ENCODE data around the gene EHD2. TPM values are rescaled to one million over a fixed set of nuclear protein-coding genes. Genes with fewer than 3 reads are reported as not detected.

Gene EHD2
- total and polyA plus RNA-seq, 2 of the 4 experiments (the other 2 are of a cell fraction) = 35.3 to 181 TPM

DNA sequence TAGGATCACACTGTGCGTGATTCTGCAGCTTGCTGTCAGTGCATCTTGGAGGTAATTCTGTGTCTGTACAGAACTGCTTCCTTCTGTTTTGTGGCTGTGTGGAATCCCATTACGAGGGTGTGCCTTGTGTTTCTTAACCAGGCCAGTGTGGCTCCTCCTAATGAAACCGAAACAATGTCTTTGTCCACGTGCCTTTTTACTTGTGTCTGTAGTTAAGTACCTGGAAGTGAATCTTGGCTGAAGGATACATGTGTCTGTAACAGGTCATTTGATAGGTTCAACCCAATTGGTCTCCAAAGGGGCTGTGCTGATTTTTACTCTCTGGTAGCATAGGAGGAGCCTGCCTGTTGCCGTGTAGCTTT is 45.2 kb downstream of the EHD2 start:
- intact Hi-C loops (cut with micrococcal nuclease) = no loop called here

More for the DNA sequence above, 45.2 kb downstream of the EHD2 start:
- in situ Hi-C loops (cut with MboI; ENCODE audit: low sequenced_read_pairs) (no loop called here), dilution Hi-C loops (cut with HindIII; ENCODE audit: low sequenced_read_pairs, unreplicated experiment) (no loop called here)
- no peak overlapping the region for H4K5ac ChIP-seq (ENCODE audit: low read depth, low read length)
- CTCF ChIA-PET = no interaction called here
- H2BK120ac ChIP-seq (ENCODE audit: low read depth, low read length) = no peak overlapping the region
- no peaks in the 10 kb centered on the region; a peak in 1 of 4 replicates for H3K79me1 ChIP-seq (ENCODE audit: low read depth in 1 of 2, low read length in 2 of 2)
- no TSS peak for BruUV-seq (replicated peaks)
- H3K4me3 ChIP-seq (ENCODE audit: insufficient read depth, low read depth, low read length) = no peak overlapping the region
- POLR2A ChIA-PET (ENCODE audit: unreplicated experiment) = no interaction called here
- no peak for DNase-seq
- no peak for TF ChIP-seq RFX5 (IDR thresholded peaks at IDR 0.05; ENCODE audit: low read depth, low read length)
- no peak for TF ChIP-seq CTCF (conservative IDR thresholded peaks at IDR 0.05; ENCODE audit: low read depth, low read length)
- no peak for TF ChIP-seq RCOR1 (IDR thresholded peaks at IDR 0.05; ENCODE audit: insufficient replicate concordance, low read length)
- no peak for TF ChIP-seq CEBPB (IDR thresholded peaks at IDR 0.05; ENCODE audit: low read depth, low read length)
- TF ChIP-seq NFE2L2 (IDR thresholded peaks at IDR 0.05; ENCODE audit: low read depth, low read length) = no peak
- no peak for TF ChIP-seq POLR2A (IDR thresholded peaks at IDR 0.05; ENCODE audit: low read depth, low read length)
- TF ChIP-seq SMC3 (IDR thresholded peaks at IDR 0.05; ENCODE audit: low read depth, low read length) = no peak
- no peak for TF ChIP-seq MXI1 (IDR thresholded peaks at IDR 0.05; ENCODE audit: borderline replicate concordance, low read depth, low read length)
- no peak for TF ChIP-seq FOS (IDR thresholded peaks at IDR 0.05; ENCODE audit: low read depth, low read length)
- TF ChIP-seq USF2 (IDR thresholded peaks at IDR 0.05; ENCODE audit: low read depth, low read length) = no peak
- H4K91ac ChIP-seq (ENCODE audit: insufficient read depth, low read depth, low read length) = no peak overlapping the region
- H2AK9ac ChIP-seq (replicated peaks; ENCODE audit: low read depth, low read length, poor library complexity) = no peak overlapping the region
- H2AFZ ChIP-seq (replicated peaks; ENCODE audit: low read length, poor library complexity) = no peak overlapping the region
- H3K9ac ChIP-seq (ENCODE audit: low read depth, low read length) = no peak overlapping the region
- WGBS, 2 experiments (ENCODE audit: extremely low coverage in 2 of 2, insufficient read length in 1 of 2) = 89% methylated on average over 3 of the region's 5 CpGs; no CpG with 5 or more reads in 1 of the 2 experiments
- ATAC-seq (ENCODE audit: low read depth) = no peak
- no peaks in the 10 kb centered on the region for H3K9me1 ChIP-seq (ENCODE audit: insufficient read depth, low read length)
- no peak overlapping the region for H2AK5ac ChIP-seq (ENCODE audit: low read depth, low read length)
- no peak overlapping the region for H3K18ac ChIP-seq (ENCODE audit: low read depth, low read length)
- H3K27me3 ChIP-seq (ENCODE audit: control insufficient read depth, insufficient read depth, low read length) = no peaks in the 10 kb centered on the region
- no peak overlapping the region for H3K4ac ChIP-seq (ENCODE audit: low read depth, low read length)
- H3K23ac ChIP-seq (ENCODE audit: low read depth, low read length) = no peak overlapping the region
- no peak overlapping the region for H2BK5ac ChIP-seq (ENCODE audit: low read depth, low read length, poor library complexity, severe bottlenecking)
- H3K9me3 ChIP-seq (ENCODE audit: control insufficient read depth, insufficient read depth, low read length) = no peaks in the 10 kb centered on the region
- H3K27ac ChIP-seq (ENCODE audit: insufficient read depth, low read length) = no peak overlapping the region
- no peak overlapping the region for H3K4me2 ChIP-seq (ENCODE audit: low read depth, low read length)
- H3K14ac ChIP-seq (replicated peaks; ENCODE audit: low read depth, low read length) = no peak overlapping the region
- H3K36me3 ChIP-seq (ENCODE audit: control insufficient read depth, insufficient read depth, low read length) = peaks cover 53% of the 10 kb centered on the region
- H2BK15ac ChIP-seq (ENCODE audit: low read depth, low read length) = no peak overlapping the region
- H3K4me1 ChIP-seq (ENCODE audit: control insufficient read depth, insufficient read depth, low read length) = no peaks in the 10 kb centered on the region
- H4K8ac ChIP-seq (ENCODE audit: low read depth in 2 of 2, low read length in 2 of 2) = no peak overlapping the region
- H2BK20ac ChIP-seq (ENCODE audit: low read depth, low read length) = no peak overlapping the region
- no peak overlapping the region for H3K56ac ChIP-seq (ENCODE audit: extremely low read depth, insufficient read depth, low read length)
- no peaks in the 10 kb centered on the region for H4K20me1 ChIP-seq (ENCODE audit: insufficient read depth, low read length)

Data from IMR-90 (cell line).